H1 (cell line): Measurements from ENCODE around the gene COL27A1. TPM values are rescaled to one million over a fixed set of nuclear protein-coding genes. Genes with fewer than 3 reads are reported as not detected.

ENCODE experiments used
- CTCF ChIA-PET: fragments of 300-600 bp; sonication (Branson Sonifier 250); formaldehyde crosslinking; loops from one replicate; lab custom pipeline; 2021; ENCODE audit not compliant: partially characterized antibody; lab: Charles Lee
- POLR2A ChIA-PET: fragments of 300-600 bp; sonication (Branson Sonifier 250); formaldehyde crosslinking; loops from one replicate; lab custom pipeline; 2021; ENCODE audit warnings: inconsistent platforms; ENCODE audit not compliant: partially characterized antibody; lab: Charles Lee
- DNase-seq, 2 experiments: peaks; one replicate each; pipeline versions ENCODE4 v3.0.0 to v3.0.0-alpha.2; 2010 to 2022; ENCODE audit warnings: low spot score in 2 of 2, low read depth in 1 of 2, mixed read lengths in 1 of 2
- FAIRE-seq: peaks from 2 replicates; lab custom pipeline; 2011; peaks lifted over from hg19 to GRCh38; lab: Jason Lieb, UNC
- H2AFZ ChIP-seq: 2 replicates; pipeline ENCODE4 v1.8.1; 2012; ENCODE audit warnings: low read length, inconsistent platforms
- H2AK5ac ChIP-seq: 2 replicates; pipeline ENCODE4 v1.6.1; 2013; ENCODE audit warnings: low read depth, low read length
- H2BK120ac ChIP-seq: replicated peaks from 2 replicates; pipeline ENCODE3; 2013; ENCODE audit warnings: low read depth, low read length, inconsistent platforms
- H2BK12ac ChIP-seq: 2 replicates; pipeline ENCODE4 v1.6.1; 2013; ENCODE audit warnings: low read depth, low read length
- H2BK15ac ChIP-seq: 2 replicates; pipeline ENCODE4 v1.6.1; 2013; ENCODE audit warnings: low read length
- H2BK20ac ChIP-seq: 2 replicates; pipeline ENCODE4 v1.6.1; 2013; ENCODE audit warnings: low read length
- H2BK5ac ChIP-seq: 2 replicates; pipeline ENCODE4 v1.6.1; 2013; ENCODE audit warnings: low read depth, low read length
- H3K14ac ChIP-seq: 2 replicates; pipeline ENCODE4 v1.6.1; 2013; ENCODE audit warnings: inconsistent platforms; ENCODE audit not compliant: insufficient read length
- H3K18ac ChIP-seq: 2 replicates; pipeline ENCODE4 v1.6.1; 2013; ENCODE audit warnings: low read length; ENCODE audit errors: extremely low read depth
- H3K23ac ChIP-seq: 2 replicates; pipeline ENCODE4 v1.6.1; 2013; ENCODE audit warnings: inconsistent platforms; ENCODE audit not compliant: insufficient read length
- H3K23me2 ChIP-seq: 2 replicates; pipeline ENCODE4 v1.6.1; 2013; ENCODE audit warnings: low read depth, low read length
- H3K27ac ChIP-seq: 2 replicates; pipeline ENCODE4 v1.6.1; 2011; ENCODE audit warnings: low read depth, low read length, inconsistent platforms
- H3K27me3 ChIP-seq, 4 experiments: replicated peaks in 1 of 4; 1 replicate in 1 of 4; 2 replicates in 3 of 4; pipeline versions ENCODE4 v1.6.1 to v1.8.1; 2011 to 2013; ENCODE audit warnings: low read length in 3 of 4, mild to moderate bottlenecking in 3 of 4, inconsistent platforms in 2 of 4, mixed read lengths in 2 of 4, moderate library complexity in 1 of 4; ENCODE audit not compliant: control insufficient read depth in 3 of 4, insufficient read depth in 3 of 4; ENCODE audit errors: extremely low read depth in 1 of 4
- H3K36me3 ChIP-seq, 4 experiments: 2 replicates each; pipeline versions ENCODE4 v1.6.1 to v1.8.1; 2011 to 2013; ENCODE audit warnings: mild to moderate bottlenecking in 4 of 4, low read length in 3 of 4, moderate library complexity in 2 of 4, control low read depth in 1 of 4, inconsistent platforms in 1 of 4; ENCODE audit not compliant: insufficient read depth in 4 of 4, control insufficient read depth in 2 of 4
- H3K4ac ChIP-seq: replicated peaks from 2 replicates; pipeline ENCODE3; 2013; ENCODE audit warnings: low read length, low read depth, mixed read lengths, inconsistent platforms; ENCODE audit not compliant: insufficient read length
- H3K4me1 ChIP-seq, 4 experiments: replicated peaks in 1 of 4; 1 replicate in 1 of 4; 2 replicates in 3 of 4; pipeline versions ENCODE4 v1.6.1 to v1.8.1; 2011 to 2013; ENCODE audit warnings: low read length in 3 of 4, inconsistent platforms in 2 of 4, mixed read lengths in 1 of 4; ENCODE audit not compliant: insufficient read depth in 4 of 4, control insufficient read depth in 3 of 4
- H3K4me2 ChIP-seq, 2 experiments: 2 replicates each; pipeline versions ENCODE4 v1.6.1 to v1.8.1; 2011 to 2013; ENCODE audit warnings: low read depth in 2 of 2, low read length in 2 of 2, control low read depth in 1 of 2, inconsistent platforms in 1 of 2, mild to moderate bottlenecking in 1 of 2; ENCODE audit not compliant: insufficient read depth in 1 of 2
- H3K4me3 ChIP-seq, 4 experiments: fragments of 200-600, 300-600 bp in 1 of 4; sonication (generic), shearing (Covaris generic), sonication (Bioruptor Twin) in 1 of 4; 2 replicates each; pipeline versions ENCODE4 v1.5.1 to v1.8.1; 2011 to 2016; ENCODE audit warnings: low read length in 4 of 4, low read depth in 3 of 4, control low read depth in 2 of 4, inconsistent platforms in 2 of 4, mild to moderate bottlenecking in 2 of 4, mixed read lengths in 1 of 4, moderate library complexity in 1 of 4; ENCODE audit not compliant: insufficient read depth in 2 of 4; ENCODE audit errors: extremely low read depth in 1 of 4
- H3K56ac ChIP-seq: replicated peaks from 2 replicates; pipeline ENCODE3; 2013; ENCODE audit warnings: low read depth, mild to moderate bottlenecking, mixed read lengths, low read length, inconsistent platforms; ENCODE audit not compliant: insufficient read length
- H3K79me1 ChIP-seq: 2 replicates; pipeline ENCODE4 v1.6.1; 2013; ENCODE audit warnings: low read depth, low read length, control low read depth
- H3K79me2 ChIP-seq, 2 experiments: 2 replicates each; pipeline versions ENCODE4 v1.6.1 to v1.8.1; 2012 to 2013; ENCODE audit warnings: low read length in 2 of 2, mild to moderate bottlenecking in 2 of 2, inconsistent platforms in 1 of 2; ENCODE audit not compliant: insufficient read depth in 2 of 2, control insufficient read depth in 1 of 2
- H3K9ac ChIP-seq, 4 experiments: replicated peaks in 1 of 4; 1 replicate in 1 of 4; 2 replicates in 3 of 4; pipeline versions ENCODE4 v1.6.1 to v1.8.1; 2011 to 2013; ENCODE audit warnings: low read depth in 3 of 4, low read length in 3 of 4, control low read depth in 2 of 4, mild to moderate bottlenecking in 2 of 4, moderate library complexity in 2 of 4, inconsistent platforms in 1 of 4; ENCODE audit errors: extremely low read depth in 1 of 4
- H3K9me3 ChIP-seq, 2 experiments: 2 replicates each; pipeline versions ENCODE4 v1.6.1 to v1.8.1; 2012 to 2013; ENCODE audit warnings: mild to moderate bottlenecking in 2 of 2, moderate library complexity in 2 of 2, control low read depth in 1 of 2, inconsistent platforms in 1 of 2, low read depth in 1 of 2, low read length in 1 of 2, mixed read lengths in 1 of 2; ENCODE audit not compliant: insufficient read depth in 2 of 2
- H4K20me1 ChIP-seq, 2 experiments: replicated peaks in 1 of 2; 2 replicates each; pipeline versions ENCODE3 to v1.8.1; 2011 to 2013; ENCODE audit warnings: inconsistent platforms in 2 of 2, low read length in 2 of 2, mild to moderate bottlenecking in 1 of 2; ENCODE audit not compliant: insufficient read depth in 2 of 2, control insufficient read depth in 1 of 2
- H4K5ac ChIP-seq: 2 replicates; pipeline ENCODE4 v1.6.1; 2013; ENCODE audit warnings: low read length, low read depth, mixed read lengths, inconsistent platforms; ENCODE audit not compliant: insufficient read length
- H4K8ac ChIP-seq: 2 replicates; pipeline ENCODE4 v1.8.0; 2013; ENCODE audit warnings: mild to moderate bottlenecking, moderate library complexity, low read length, inconsistent platforms; ENCODE audit not compliant: insufficient read depth; ENCODE audit errors: extremely low read depth
- H4K91ac ChIP-seq: replicated peaks from 2 replicates; pipeline ENCODE3; 2013; ENCODE audit warnings: low read length, mixed read lengths, inconsistent platforms; ENCODE audit not compliant: insufficient read length
- BRCA1 ChIP-seq: IDR thresholded peaks from 2 replicates; pipeline ENCODE4 v1.6.1; 2012; ENCODE audit warnings: low read depth, low read length, improper control_type of control experiment
- EZH2 ChIP-seq: fragments of 200-600 bp; sonication (generic); IDR thresholded peaks from 2 replicates; pipeline ENCODE4 v1.7.1; 2012; ENCODE audit warnings: low read depth, mild to moderate bottlenecking, moderate library complexity, low read length, inconsistent platforms; ENCODE audit not compliant: severe bottlenecking
- GABPA ChIP-seq: IDR thresholded peaks from 2 replicates; pipeline ENCODE4 v1.6.1; 2011; ENCODE audit warnings: mild to moderate bottlenecking, low read length, moderate library complexity, borderline replicate concordance; ENCODE audit not compliant: insufficient read depth
- KDM4A ChIP-seq: IDR thresholded peaks from one replicate; pipeline ENCODE4 v1.7.1; 2012; ENCODE audit warnings: low read depth, mild to moderate bottlenecking, moderate library complexity, low read length, inconsistent platforms; ENCODE audit not compliant: severe bottlenecking
- MAFK ChIP-seq: IDR thresholded peaks from 2 replicates; pipeline ENCODE4 v1.6.1; 2012; ENCODE audit warnings: low read depth, mild to moderate bottlenecking, improper control_type of control experiment, low read length
- POLR2AphosphoS5 ChIP-seq: IDR thresholded peaks from 2 replicates; pipeline ENCODE4 v1.6.1; 2011; ENCODE audit warnings: low read depth, low read length
- ZNF274 ChIP-seq: IDR thresholded peaks from 2 replicates; pipeline ENCODE4 v1.7.0; 2012; ENCODE audit warnings: low read length, borderline replicate concordance; ENCODE audit errors: extremely low read depth
- WGBS, 2 experiments: shearing (Covaris generic) in 1 of 2; methylation state at CpG; one replicate each; pipeline versions ENCODE4 v1.1.6 to v1.1.7; 2013 to 2015; ENCODE audit warnings: low lambda C conversion rate in 2 of 2, mixed read lengths in 2 of 2, inconsistent platforms in 1 of 2, low coverage in 1 of 2, missing lambda C conversion rate in 1 of 2; ENCODE audit not compliant: insufficient replicate concordance in 2 of 2, insufficient coverage in 1 of 2, insufficient read length in 1 of 2; ENCODE audit errors: extremely low coverage in 1 of 2, missing lambda C conversion rate in 1 of 2; 5-methylcytosine and 5-hydroxymethylcytosine counted together
- polyA plus RNA-seq, 7 experiments: library from polyadenylated mRNA; depleted of rRNA in 3 of 7; stranded (reverse) in 5 of 7; unstranded in 2 of 7; fragments of >200 nt in 5 of 7; fragments of 200-250 nt in 2 of 7; gene quantifications; 1 replicate in 5 of 7; 2 replicates in 1 of 7; 4 replicates in 1 of 7; pipeline versions ENCODE4 v1.2.1 to v1.2.3, GENCODE V29; 2011 to 2013; ENCODE audit warnings: missing spikeins in 2 of 7, mixed read lengths in 2 of 7
- total RNA-seq: library from RNA; stranded (reverse); fragmentation: NEBNext Ultra II Directional; extraction: Animal tissue kit (Norgen Biotek cat#: 25700); gene quantifications from 2 replicates; pipeline ENCODE4 v1.2.1, GENCODE V29; 2021

The COL27A1 gene
- total and polyA plus RNA-seq, 2 of the 8 experiments (the other 6 are each of a cell fraction or from before 2014, with no cell fraction given) = 15.1 to 22.8 TPM

DNA sequence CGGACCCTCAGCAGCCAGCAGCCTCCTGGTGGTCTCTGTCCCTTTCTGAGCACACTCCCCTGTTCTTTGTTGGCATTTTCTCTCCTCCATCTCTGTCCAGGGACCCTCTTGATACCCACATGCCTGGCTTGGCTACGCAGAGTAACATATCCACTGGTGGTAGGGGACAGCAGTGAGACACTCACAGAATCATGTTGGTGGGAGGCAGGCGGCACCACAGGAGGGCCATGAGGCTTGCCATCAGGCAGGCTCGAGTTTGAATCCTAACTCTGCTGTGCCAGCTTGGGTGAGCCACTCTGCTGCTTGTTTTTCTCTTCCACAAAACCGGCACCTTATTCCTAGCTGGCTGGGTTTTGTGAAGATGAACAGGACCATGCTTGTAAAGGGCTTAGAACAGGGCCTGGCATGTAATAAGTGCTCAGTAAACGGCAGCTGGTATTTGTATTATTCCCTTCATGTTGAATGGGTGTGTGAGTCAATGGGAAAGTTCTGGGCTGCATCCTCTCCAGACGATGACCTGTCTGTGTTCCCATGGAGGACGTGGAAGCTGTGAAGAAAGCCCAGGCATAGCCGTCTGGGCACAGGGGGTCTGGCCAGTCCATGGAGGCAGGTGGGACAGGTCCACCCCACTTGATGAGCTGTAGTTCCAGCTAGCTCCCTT is 2.3 kb downstream of the COL27A1 start:
- Histone ChIP-seq H4K20me1 (peaks cover 5 to 22% of the 10 kb centered on the region in 2 experiments), H3K14ac (no peak overlapping the region), H3K79me2 (peaks cover 0 to 9% of the 10 kb centered on the region in 2 experiments; a peak in 1 of 4 replicates), H2AFZ (no peak overlapping the region), H3K56ac (no peak overlapping the region), H3K9ac (no peak overlapping the region), H4K91ac (peak overlapping the region; percentile 28), H3K4me1 (peaks cover 0 to 14% (median 11%) of the 10 kb centered on the region in 4 experiments; a peak in 6 of 7 replicates), H3K9me3 (no peaks in the 10 kb centered on the region), H3K23me2 (peaks cover 11% of the 10 kb centered on the region), H3K4me3 (no peak overlapping the region), H3K36me3 (no peaks in the 10 kb centered on the region), H2BK12ac (0 out of 2 replicates have a peak overlapping the region, but pooled peaks have one; percentile 19), H2AK5ac (peak overlapping the region; percentile 68), H3K79me1 (peaks cover 5% of the 10 kb centered on the region; the same call in 1 of the 2 replicates), H3K4ac (no peak overlapping the region), H3K4me2 (peak overlapping the region in 1 of 2 experiments; percentile 74; a peak in 1 of 4 replicates), H4K8ac (0 out of 2 replicates have a peak overlapping the region, but pooled peaks have one; percentile 6), H2BK120ac (no peak overlapping the region), H4K5ac (no peak overlapping the region), H2BK5ac (no peak overlapping the region), H2BK20ac (no peak overlapping the region), H2BK15ac (0 out of 2 replicates have a peak overlapping the region, but pooled peaks have one; percentile 31), H3K27ac (no peak overlapping the region), H3K18ac (peak overlapping the region; percentile 1; the same call in 1 of the 2 replicates), H3K27me3 (peaks cover 4 to 26% (median 21%) of the 10 kb centered on the region in 4 experiments), H3K23ac (no peak overlapping the region)
- TF ChIP-seq BRCA1 = no peak
- no peak for TF ChIP-seq KDM4A
- TF ChIP-seq EZH2 = peak; percentile 1
- TF ChIP-seq POLR2AphosphoS5 = no peak
- no peak for TF ChIP-seq GABPA
- no peak for TF ChIP-seq ZNF274
- no peak for TF ChIP-seq MAFK
- ChIA-PET POLR2A (interaction anchor here (0.9 to 1.2 kb wide), 2 partner anchors 17 to 49 kb away, joined by 3 read pairs; no protein-coding TSS in a partner anchor), CTCF (interaction anchor here (0.8 to 8.5 kb wide), 18 partner anchors 9 to 132 kb away, joined by 3 to 114 read pairs (median 4); no protein-coding TSS in a partner anchor)
- 79% methylated on average over 9 of the region's 9 CpGs; no CpG with 5 or more reads in 1 of the 2 experiments for WGBS, 2 experiments
- DNase-seq (no peak), FAIRE-seq (no peak)
